IMR-90 (cell line): ENCODE measurements around the gene KBTBD7. TPM values are rescaled to one million over a fixed set of nuclear protein-coding genes. Genes with fewer than 3 reads are reported as not detected.

Source experiments
- ATAC-seq: fragments of 200-7000 bp; cut with Tn5 transposase; 2 replicates; pipeline ENCODE4 v1.9.1; 2020; ENCODE audit warnings: low read depth, mild to moderate bottlenecking, moderate library complexity
- BruUV-seq: library from RNA; stranded (reverse); fragments of 400-500 nt; replicated peaks from 2 replicates; lab custom pipeline; 2021; lab: Mats Ljungman, UMichigan
- CTCF ChIA-PET: fragments of 300-600 bp; formaldehyde crosslinking; extraction: SDS; loops from one replicate; lab custom pipeline; 2021; ENCODE audit warnings: antibody characterized with exemption; lab: Yijun Ruan, JAX
- POLR2A ChIA-PET: fragments of 300-600 bp; sonication (Branson Sonifier 250); formaldehyde crosslinking; loops from one replicate; lab custom pipeline; 2022; ENCODE audit warnings: antibody characterized with exemption; ENCODE audit not compliant: unreplicated experiment; lab: Charles Lee
- DNase-seq: peaks from one replicate; pipeline ENCODE4 v3.0.0; 2013
- H2AFZ ChIP-seq: replicated peaks from 2 replicates; pipeline ENCODE3; 2013; ENCODE audit warnings: low read length, mild to moderate bottlenecking; ENCODE audit not compliant: poor library complexity
- H2AK5ac ChIP-seq: 2 replicates; pipeline ENCODE4 v1.6.1; 2013; ENCODE audit warnings: low read depth, low read length, inconsistent platforms
- H2AK9ac ChIP-seq: replicated peaks from 2 replicates; pipeline ENCODE3; 2013; ENCODE audit warnings: mild to moderate bottlenecking, low read depth, low read length, moderate library complexity; ENCODE audit not compliant: poor library complexity
- H2BK120ac ChIP-seq: 2 replicates; pipeline ENCODE4 v1.6.1; 2013; ENCODE audit warnings: low read depth, low read length, inconsistent platforms
- H2BK15ac ChIP-seq: 3 replicates; pipeline ENCODE4 v1.6.1; 2013; ENCODE audit warnings: low read depth, low read length, inconsistent platforms
- H2BK20ac ChIP-seq: 2 replicates; pipeline ENCODE4 v1.6.1; 2013; ENCODE audit warnings: low read depth, mild to moderate bottlenecking, inconsistent platforms, low read length, moderate library complexity
- H2BK5ac ChIP-seq: 2 replicates; pipeline ENCODE4 v1.6.1; 2013; ENCODE audit warnings: mild to moderate bottlenecking, low read depth, low read length, inconsistent platforms; ENCODE audit not compliant: poor library complexity, severe bottlenecking
- H3K14ac ChIP-seq: replicated peaks from 2 replicates; pipeline ENCODE4 v1.6.1; 2013; ENCODE audit warnings: low read depth, low read length, inconsistent platforms
- H3K18ac ChIP-seq: 2 replicates; pipeline ENCODE4 v1.6.1; 2013; ENCODE audit warnings: low read depth, low read length, control low read depth
- H3K23ac ChIP-seq: 2 replicates; pipeline ENCODE4 v1.6.1; 2013; ENCODE audit warnings: low read depth, low read length, inconsistent platforms
- H3K27ac ChIP-seq: 2 replicates; pipeline ENCODE4 v1.5.1; 2013; ENCODE audit warnings: mild to moderate bottlenecking, control low read depth, low read length; ENCODE audit not compliant: insufficient read depth
- H3K27me3 ChIP-seq: 2 replicates; pipeline ENCODE4 v1.6.1; 2013; ENCODE audit warnings: low read length; ENCODE audit not compliant: control insufficient read depth, insufficient read depth
- H3K36me3 ChIP-seq: 2 replicates; pipeline ENCODE4 v1.6.1; 2013; ENCODE audit warnings: low read length, mixed read lengths; ENCODE audit not compliant: control insufficient read depth, insufficient read depth
- H3K4ac ChIP-seq: 2 replicates; pipeline ENCODE4 v1.6.1; 2013; ENCODE audit warnings: low read depth, low read length, inconsistent platforms
- H3K4me1 ChIP-seq: 2 replicates; pipeline ENCODE4 v1.6.1; 2013; ENCODE audit warnings: low read length, mixed read lengths; ENCODE audit not compliant: control insufficient read depth, insufficient read depth
- H3K4me2 ChIP-seq: 2 replicates; pipeline ENCODE4 v1.6.1; 2013; ENCODE audit warnings: low read depth, mild to moderate bottlenecking, control low read depth, low read length, moderate library complexity
- H3K4me3 ChIP-seq: 2 replicates; pipeline ENCODE4 v1.5.1; 2013; ENCODE audit warnings: low read depth, mild to moderate bottlenecking, control low read depth, low read length, moderate library complexity; ENCODE audit not compliant: insufficient read depth
- H3K56ac ChIP-seq: 2 replicates; pipeline ENCODE4 v1.6.1; 2013; ENCODE audit warnings: low read length, inconsistent platforms; ENCODE audit not compliant: insufficient read depth; ENCODE audit errors: extremely low read depth
- H3K79me1 ChIP-seq, 2 experiments: 2 replicates each; pipeline ENCODE4 v1.6.1; 2013; ENCODE audit warnings: low read length in 2 of 2, inconsistent platforms in 1 of 2, low read depth in 1 of 2
- H3K9ac ChIP-seq: 2 replicates; pipeline ENCODE4 v1.6.1; 2013; ENCODE audit warnings: low read depth, low read length, control low read depth
- H3K9me1 ChIP-seq: 2 replicates; pipeline ENCODE4 v1.6.1; 2013; ENCODE audit warnings: low read length, inconsistent platforms; ENCODE audit not compliant: insufficient read depth
- H3K9me3 ChIP-seq: 2 replicates; pipeline ENCODE4 v1.6.1; 2013; ENCODE audit warnings: low read length; ENCODE audit not compliant: control insufficient read depth, insufficient read depth
- H4K20me1 ChIP-seq: 2 replicates; pipeline ENCODE4 v1.6.1; 2013; ENCODE audit warnings: low read length, inconsistent platforms; ENCODE audit not compliant: insufficient read depth
- H4K5ac ChIP-seq: 2 replicates; pipeline ENCODE4 v1.6.1; 2013; ENCODE audit warnings: mild to moderate bottlenecking, low read depth, low read length, control low read depth
- H4K8ac ChIP-seq, 2 experiments: 2 replicates each; pipeline ENCODE4 v1.6.1; 2013; ENCODE audit warnings: low read depth in 2 of 2, low read length in 2 of 2, control low read depth in 1 of 2, inconsistent platforms in 1 of 2
- H4K91ac ChIP-seq: 2 replicates; pipeline ENCODE4 v1.6.1; 2013; ENCODE audit warnings: low read depth, low read length, inconsistent platforms; ENCODE audit not compliant: insufficient read depth
- MAFK ChIP-seq: IDR thresholded peaks from 2 replicates; pipeline ENCODE4 v1.6.1; 2012; ENCODE audit warnings: low read depth, low read length, improper control_type of control experiment
- RFX5 ChIP-seq: IDR thresholded peaks from 2 replicates; pipeline ENCODE4 v1.8.0; 2012; ENCODE audit warnings: low read depth, mild to moderate bottlenecking, low read length, moderate library complexity
- USF2 ChIP-seq: fragments of 150-350 bp; IDR thresholded peaks from 2 replicates; pipeline ENCODE4 v1.6.1; 2017; ENCODE audit warnings: mild to moderate bottlenecking, antibody characterized with exemption, low read length, low read depth
- WGBS, 2 experiments: methylation state at CpG; one replicate each; pipeline versions ENCODE4 v1.1.5 to v1.1.7; 2013; ENCODE audit warnings: missing lambda C conversion rate in 2 of 2; ENCODE audit not compliant: insufficient read length in 1 of 2; ENCODE audit errors: extremely low coverage in 2 of 2; 5-methylcytosine and 5-hydroxymethylcytosine counted together
- dilution Hi-C: fragments of 300-500 bp; cut with HindIII; formaldehyde crosslinking; loops from one replicate; pipeline ENCODE4 v1.14.3; 2018; ENCODE audit warnings: low sequenced_read_pairs; ENCODE audit not compliant: unreplicated experiment
- in situ Hi-C: fragments of 300-500 bp; cut with MboI; formaldehyde crosslinking; loops from 3 replicates; pipeline ENCODE4 v1.14.3; 2019; ENCODE audit warnings: low sequenced_read_pairs, inconsistent platforms, mixed read lengths
- intact Hi-C: fragments of 100-400 bp; cut with micrococcal nuclease; formaldehyde crosslinking; loops from 2 replicates; pipeline ENCODE4 v1.10.0; 2022
- polyA plus RNA-seq, 3 experiments: library from polyadenylated mRNA; depleted of rRNA; stranded (reverse); fragments of >200 nt; gene quantifications; 2 replicates each; pipeline ENCODE4 v1.2.3, GENCODE V29; 2012; ENCODE audit warnings: low replicate concordance in 1 of 3
- total RNA-seq: library from RNA; depleted of rRNA; stranded (reverse); fragments of >200 nt; gene quantifications from 2 replicates; pipeline ENCODE4 v1.2.3, GENCODE V29; 2012

KBTBD7 gene
- total and polyA plus RNA-seq, 2 of the 4 experiments (the other 2 are of a cell fraction): 2.1 to 7.9 TPM

GRCh38 chr13:41199526-41199925 lies 5.2 kb upstream of the KBTBD7 start:
- no peak overlapping the region for H3K18ac ChIP-seq
- no peaks in the 10 kb centered on the region for H3K9me3 ChIP-seq
- DNase-seq: no peak
- no peak overlapping the region for H2BK5ac ChIP-seq
- no peak overlapping the region for H2AK9ac ChIP-seq
- no peak overlapping the region for H2BK120ac ChIP-seq
- no peak overlapping the region for H4K5ac ChIP-seq
- H3K56ac ChIP-seq: no peak overlapping the region
- in situ Hi-C loops (no loop called here), intact Hi-C loops (no loop called here), dilution Hi-C loops (no loop called here)
- H2AK5ac ChIP-seq: no peak overlapping the region
- TF ChIP-seq MAFK (no peak), USF2 (no peak), RFX5 (no peak)
- no peak overlapping the region for H4K91ac ChIP-seq
- H2BK15ac ChIP-seq: no peak overlapping the region
- H3K4me2 ChIP-seq: no peak overlapping the region
- H3K9me1 ChIP-seq: no peaks in the 10 kb centered on the region
- H4K20me1 ChIP-seq: no peaks in the 10 kb centered on the region
- no peak overlapping the region for H3K4me3 ChIP-seq
- H3K4ac ChIP-seq: no peak overlapping the region
- H3K27ac ChIP-seq: no peak overlapping the region
- H3K23ac ChIP-seq: no peak overlapping the region
- no peaks in the 10 kb centered on the region for H3K79me1 ChIP-seq
- BruUV-seq: no TSS peak
- no peak overlapping the region for H2BK20ac ChIP-seq
- no peak overlapping the region for H3K9ac ChIP-seq
- WGBS, 2 experiments: 60% methylated on average over 1 of the region's 2 CpGs; no CpG with 5 or more reads in 1 of the 2 experiments
- no peak overlapping the region for H2AFZ ChIP-seq
- H3K27me3 ChIP-seq: no peaks in the 10 kb centered on the region
- ChIA-PET CTCF (no interaction called here), POLR2A (no interaction called here)
- H3K14ac ChIP-seq: no peak overlapping the region
- no peaks in the 10 kb centered on the region for H3K36me3 ChIP-seq
- H4K8ac ChIP-seq: no peak overlapping the region
- no peaks in the 10 kb centered on the region for H3K4me1 ChIP-seq
- ATAC-seq: no peak
